ENCODE measurements around the gene IRF8. TPM values are rescaled to one million over a fixed set of nuclear protein-coding genes. Genes with fewer than 3 reads are reported as not detected.
A peak's percentile ranks its signal among the peaks of the same experiment; 100 is the strongest.

Gene IRF8
- total RNA-seq, 1 donor from 2014 or later: 12.2 TPM

- no peak for DNase-seq
Observed at GRCh38 chr16:85913688-85914422, 14.9 kb downstream of the IRF8 start.

- no peak for DNase-seq
Observed at GRCh38 chr16:85914423-85914794, 15.4 kb downstream of the IRF8 start.

- DNase-seq: no peak
Observed at GRCh38 chr16:85915125-85915845, 16.3 kb downstream of the IRF8 start.

- DNase-seq: no peak
Observed at GRCh38 chr16:85916141-85916890, 17.4 kb downstream of the IRF8 start.

- no peak for DNase-seq
Observed at GRCh38 chr16:85917012-85917411, 18.1 kb downstream of the IRF8 start.

GRCh38 chr16:85917959-85918358, 19.0 kb downstream of the IRF8 start:
- DNase-seq: no peak

- DNase-seq: no peak
Observed at GRCh38 chr16:85918436-85918835, 19.5 kb downstream of the IRF8 start.

GRCh38 chr16:85919271-85920267, 20.6 kb downstream of the IRF8 start:
- no peak for DNase-seq

GRCh38 chr16:85921026-85921425, 22.1 kb downstream of the IRF8 start:
- DNase-seq: no peak

GRCh38 chr16:85923153-85924021, 24.4 kb downstream of the IRF8 start:
- peak; percentile 51 for DNase-seq

GRCh38 chr16:85924675-85925074, 25.7 kb downstream of the IRF8 start:
- DNase-seq: no peak

- no peak for DNase-seq
Observed at GRCh38 chr16:85926370-85926769, 27.4 kb downstream of the IRF8 start.

- DNase-seq: no peak
Observed at GRCh38 chr16:85927371-85927770, 28.4 kb downstream of the IRF8 start.

GRCh38 chr16:85927959-85928358, 29.0 kb downstream of the IRF8 start:
- DNase-seq: no peak

GRCh38 chr16:85928401-85928820, 29.4 kb downstream of the IRF8 start:
- peak; percentile 79 for DNase-seq

- DNase-seq: no peak
Observed at GRCh38 chr16:85929259-85929721, 30.3 kb downstream of the IRF8 start.

- DNase-seq: no peak
Observed at GRCh38 chr16:85930301-85930700, 31.3 kb downstream of the IRF8 start.

GRCh38 chr16:85931596-85932402, 32.8 kb downstream of the IRF8 start:
- no peak for DNase-seq

- DNase-seq: no peak
Observed at GRCh38 chr16:85934210-85934609, 35.2 kb downstream of the IRF8 start.

Measured in tongue (tissue), 2 donors.